OCI-LY7 (cell line): ENCODE measurements around the gene POLR2H. TPM values are rescaled to one million over a fixed set of nuclear protein-coding genes. Genes with fewer than 3 reads are reported as not detected.

Experiments used
- BruUV-seq: library from RNA; stranded (reverse); fragments of 400-500 nt; replicated peaks from 2 replicates; lab custom pipeline; 2021; lab: Mats Ljungman, UMichigan
- CTCF ChIA-PET: fragments of 300-600 bp; sonication (Branson Sonifier 250); formaldehyde crosslinking; loops from one replicate; lab custom pipeline; 2022; ENCODE audit warnings: antibody characterized with exemption; ENCODE audit not compliant: unreplicated experiment; lab: Charles Lee
- POLR2A ChIA-PET: fragments of 300-600 bp; sonication (Branson Sonifier 250); formaldehyde crosslinking; loops from one replicate; lab custom pipeline; 2022; ENCODE audit warnings: antibody characterized with exemption; lab: Charles Lee
- DNase-seq: peaks from one replicate; pipeline ENCODE4 v3.0.0-alpha.2; 2015; ENCODE audit warnings: low spot score
- H2AFZ ChIP-seq: fragments of 200-600 bp; sonication (generic), shearing (Covaris generic); 2 replicates; pipeline ENCODE4 v1.6.1; 2014; ENCODE audit warnings: mild to moderate bottlenecking, antibody characterized with exemption, low read length, moderate library complexity
- H3K27ac ChIP-seq: fragments of 200-600 bp; sonication (generic); 2 replicates; pipeline ENCODE4 v1.5.1; 2014; ENCODE audit warnings: mixed run types, low read depth, mild to moderate bottlenecking, moderate library complexity, low read length, inconsistent platforms; ENCODE audit not compliant: poor library complexity, severe bottlenecking
- H3K36me3 ChIP-seq: fragments of 200-600 bp; sonication (generic); 2 replicates; pipeline ENCODE4 v1.6.1; 2014; ENCODE audit warnings: mild to moderate bottlenecking, antibody characterized with exemption, low read length, moderate library complexity, mixed read lengths; ENCODE audit not compliant: insufficient read depth
- H3K4me1 ChIP-seq: fragments of 200-600 bp; sonication (generic); 2 replicates; pipeline ENCODE4 v1.5.1; 2014; ENCODE audit warnings: mild to moderate bottlenecking, low read length; ENCODE audit not compliant: insufficient read depth, poor library complexity, severe bottlenecking
- H3K4me2 ChIP-seq: fragments of 200-600 bp; sonication (generic); 2 replicates; pipeline ENCODE4 v1.6.1; 2014; ENCODE audit warnings: mild to moderate bottlenecking, low read length
- H3K4me3 ChIP-seq: fragments of 200-600 bp; sonication (generic); 2 replicates; pipeline ENCODE4 v1.5.1; 2014; ENCODE audit warnings: mild to moderate bottlenecking, low read depth, low read length; ENCODE audit not compliant: poor library complexity, severe bottlenecking
- H3K79me2 ChIP-seq: fragments of 200-600 bp; sonication (generic); 2 replicates; pipeline ENCODE4 v1.6.1; 2016; ENCODE audit warnings: low read depth, mild to moderate bottlenecking, low read length, moderate library complexity, mixed read lengths; ENCODE audit not compliant: insufficient read depth
- H3K9me2 ChIP-seq: fragments of 200-600 bp; sonication (generic); 2 replicates; pipeline ENCODE4 v1.6.1; 2016; ENCODE audit warnings: mild to moderate bottlenecking, low read length, mixed read lengths; ENCODE audit not compliant: insufficient read depth
- H3K9me3 ChIP-seq: fragments of 200-600 bp; sonication (generic); 2 replicates; pipeline ENCODE4 v1.6.1; 2014; ENCODE audit warnings: mild to moderate bottlenecking, mixed run types, low read length, mixed read lengths
- H4K20me1 ChIP-seq: fragments of 200-600 bp; sonication (generic); 2 replicates; pipeline ENCODE4 v1.6.1; 2014; ENCODE audit warnings: mild to moderate bottlenecking, antibody characterized with exemption, low read length, moderate library complexity, mixed read lengths; ENCODE audit not compliant: insufficient read depth
- EZH2phosphoT487 ChIP-seq: fragments of 200-600 bp; sonication (generic); IDR thresholded peaks from 2 replicates; pipeline ENCODE4 v1.6.1; 2018; ENCODE audit warnings: low read depth, borderline replicate concordance, mild to moderate bottlenecking, mixed run types, antibody characterized with exemption, low read length, moderate library complexity, mixed read lengths
- intact Hi-C: fragments of 100-400 bp; cut with micrococcal nuclease; formaldehyde crosslinking; loops from one replicate; pipeline ENCODE4 v1.10.0; 2022; ENCODE audit not compliant: unreplicated experiment
- total RNA-seq, 2 experiments: library from RNA; depleted of rRNA in 1 of 2; stranded (reverse); fragments of >200 nt in 1 of 2; shearing (Covaris generic) in 1 of 2; gene quantifications; 2 replicates each; pipeline ENCODE4 v1.2.3, GENCODE V29; 2014 to 2022
- TF ChIP-seq, protein P1 (sequence below): fragments of 200-600 bp; sonication (generic); conservative IDR thresholded peaks from 2 replicates; pipeline ENCODE4 v1.5.1; 2014; ENCODE audit warnings: mild to moderate bottlenecking, antibody characterized with exemption, low read length, moderate library complexity, mixed read lengths

Gene POLR2H
- total RNA-seq, 2 experiments from 2014 or later = 80.1 to 85.8 TPM

DNA sequence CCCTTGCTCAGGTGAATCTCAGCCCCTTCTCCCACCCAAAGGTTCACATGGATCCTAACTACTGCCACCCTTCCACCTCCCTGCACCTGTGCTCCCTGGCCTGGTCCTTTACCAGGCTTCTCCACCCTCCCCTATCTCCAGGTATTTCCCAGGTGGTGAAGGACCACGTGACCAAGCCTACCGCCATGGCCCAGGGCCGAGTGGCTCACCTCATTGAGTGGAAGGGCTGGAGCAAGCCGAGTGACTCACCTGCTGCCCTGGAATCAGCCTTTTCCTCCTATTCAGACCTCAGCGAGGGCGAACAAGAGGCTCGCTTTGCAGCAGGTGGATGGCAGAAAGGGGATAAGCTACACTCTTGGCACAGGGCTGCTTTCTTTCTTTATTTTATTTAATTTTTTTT is 19.6 kb upstream of the POLR2H start:
- no peaks in the 10 kb centered on the region for H3K36me3 ChIP-seq
- H3K4me2 ChIP-seq = no peak overlapping the region
- no peak overlapping the region for H2AFZ ChIP-seq
- intact Hi-C loops = no loop called here
- H3K9me2 ChIP-seq = no peaks in the 10 kb centered on the region
- H3K4me3 ChIP-seq = no peak overlapping the region
- no peaks in the 10 kb centered on the region for H3K4me1 ChIP-seq
- no peaks in the 10 kb centered on the region for H3K9me3 ChIP-seq
- no peaks in the 10 kb centered on the region for H4K20me1 ChIP-seq
- no peak for DNase-seq
- TF ChIP-seq, protein P1, sequence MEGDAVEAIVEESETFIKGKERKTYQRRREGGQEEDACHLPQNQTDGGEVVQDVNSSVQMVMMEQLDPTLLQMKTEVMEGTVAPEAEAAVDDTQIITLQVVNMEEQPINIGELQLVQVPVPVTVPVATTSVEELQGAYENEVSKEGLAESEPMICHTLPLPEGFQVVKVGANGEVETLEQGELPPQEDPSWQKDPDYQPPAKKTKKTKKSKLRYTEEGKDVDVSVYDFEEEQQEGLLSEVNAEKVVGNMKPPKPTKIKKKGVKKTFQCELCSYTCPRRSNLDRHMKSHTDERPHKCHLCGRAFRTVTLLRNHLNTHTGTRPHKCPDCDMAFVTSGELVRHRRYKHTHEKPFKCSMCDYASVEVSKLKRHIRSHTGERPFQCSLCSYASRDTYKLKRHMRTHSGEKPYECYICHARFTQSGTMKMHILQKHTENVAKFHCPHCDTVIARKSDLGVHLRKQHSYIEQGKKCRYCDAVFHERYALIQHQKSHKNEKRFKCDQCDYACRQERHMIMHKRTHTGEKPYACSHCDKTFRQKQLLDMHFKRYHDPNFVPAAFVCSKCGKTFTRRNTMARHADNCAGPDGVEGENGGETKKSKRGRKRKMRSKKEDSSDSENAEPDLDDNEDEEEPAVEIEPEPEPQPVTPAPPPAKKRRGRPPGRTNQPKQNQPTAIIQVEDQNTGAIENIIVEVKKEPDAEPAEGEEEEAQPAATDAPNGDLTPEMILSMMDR = no peak
- TF ChIP-seq EZH2phosphoT487 = no peak
- no peaks in the 10 kb centered on the region for H3K79me2 ChIP-seq
- no TSS peak for BruUV-seq
- CTCF ChIA-PET = no interaction called here
- no peak overlapping the region for H3K27ac ChIP-seq
- POLR2A ChIA-PET = interaction anchor here (0.6 kb wide), 1 partner anchor 76 kb away, joined by 3 read pairs; no protein-coding TSS in a partner anchor

DNA sequence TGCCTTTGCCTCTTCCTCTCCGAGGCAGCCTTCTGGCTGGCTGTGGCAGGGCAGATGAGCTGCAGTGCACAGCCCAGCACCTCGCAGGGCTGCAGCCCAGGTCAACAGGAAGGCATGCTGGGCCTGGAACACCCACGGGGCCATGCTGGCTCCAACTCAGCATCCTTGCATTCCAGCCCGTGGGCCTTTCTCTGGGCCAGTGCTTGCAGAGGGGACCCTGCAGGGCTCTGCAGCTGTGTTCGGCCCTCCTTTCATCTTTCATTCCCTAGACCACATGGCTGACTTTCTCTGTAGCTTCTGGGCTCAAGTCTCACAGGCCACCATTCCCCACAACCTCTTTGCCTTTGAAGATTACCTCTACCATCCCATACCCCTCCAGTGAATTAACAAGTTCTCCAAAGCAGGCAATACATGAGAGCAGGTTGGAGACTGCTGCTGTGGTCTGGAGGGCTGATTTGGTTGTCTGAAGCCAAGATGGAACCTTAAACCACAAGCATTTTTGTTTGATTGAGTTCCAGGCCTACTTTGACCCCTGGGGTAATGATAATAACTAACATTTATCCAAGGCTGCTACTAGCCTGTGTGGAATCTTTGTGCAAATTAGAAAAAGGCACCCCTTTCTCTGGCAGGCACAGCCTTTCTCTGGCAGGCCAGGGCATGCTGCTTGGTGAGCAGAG is 18.2 kb upstream of the POLR2H start:
- no peaks in the 10 kb centered on the region for H3K4me1 ChIP-seq
- no peak for TF ChIP-seq EZH2phosphoT487
- TF ChIP-seq, protein P1 = no peak
- CTCF ChIA-PET = interaction anchor here (0.6 kb wide), 1 partner anchor 25 kb away, joined by 3 read pairs; no protein-coding TSS in a partner anchor
- H4K20me1 ChIP-seq = no peaks in the 10 kb centered on the region
- no peaks in the 10 kb centered on the region for H3K9me3 ChIP-seq
- H3K4me2 ChIP-seq = no peak overlapping the region
- H3K4me3 ChIP-seq = no peak overlapping the region
- no peaks in the 10 kb centered on the region for H3K79me2 ChIP-seq
- no peak overlapping the region for H2AFZ ChIP-seq
- no TSS peak for BruUV-seq
- no peaks in the 10 kb centered on the region for H3K9me2 ChIP-seq
- H3K27ac ChIP-seq = no peak overlapping the region
- intact Hi-C loops = no loop called here
- POLR2A ChIA-PET = no interaction called here
- DNase-seq = no peak
- H3K36me3 ChIP-seq = no peaks in the 10 kb centered on the region
